Mesothelial cell of epicardium (in vitro differentiated cells): Measurements from ENCODE around the gene FXYD3. TPM values are rescaled to one million over a fixed set of nuclear protein-coding genes. Genes with fewer than 3 reads are reported as not detected.

Source experiments
- DNase-seq, 2 experiments: peaks; one replicate each; pipeline ENCODE4 v3.0.0; 2021; ENCODE audit warnings: low spot score in 2 of 2; ENCODE audit not compliant: unreplicated experiment in 2 of 2
- H3K27ac Mint-ChIP-seq: 2 replicates; pipeline ENCODE4 v1.8.0; 2021; ENCODE audit warnings: mixed read lengths
- H3K27me3 Mint-ChIP-seq: 2 replicates; pipeline ENCODE4 v1.8.0; 2021; ENCODE audit warnings: low read depth, mixed read lengths
- H3K36me3 Mint-ChIP-seq: 2 replicates; pipeline ENCODE4 v1.8.0; 2021; ENCODE audit warnings: mixed read lengths
- H3K4me1 Mint-ChIP-seq: 2 replicates; pipeline ENCODE4 v1.8.0; 2021; ENCODE audit warnings: mixed read lengths
- H3K4me3 Mint-ChIP-seq: 2 replicates; pipeline ENCODE4 v1.8.0; 2021; ENCODE audit warnings: mild to moderate bottlenecking, moderate library complexity, mixed read lengths
- H3K9me3 Mint-ChIP-seq: 2 replicates; pipeline ENCODE4 v1.8.0; 2021; ENCODE audit warnings: mixed read lengths
- total RNA-seq: library from RNA; stranded (reverse); gene quantifications from 3 replicates; pipeline ENCODE4 v1.2.1, GENCODE V29; 2021
- TF ChIP-seq, protein P1 (sequence below): fragments of 200-600 bp; sonication (generic); IDR thresholded peaks from one replicate; pipeline ENCODE4 v1.5.0; 2021; ENCODE audit warnings: antibody characterized with exemption; ENCODE audit not compliant: unreplicated experiment

The FXYD3 gene
- total RNA-seq, 1 donor from 2014 or later = 5.5 TPM

DNA sequence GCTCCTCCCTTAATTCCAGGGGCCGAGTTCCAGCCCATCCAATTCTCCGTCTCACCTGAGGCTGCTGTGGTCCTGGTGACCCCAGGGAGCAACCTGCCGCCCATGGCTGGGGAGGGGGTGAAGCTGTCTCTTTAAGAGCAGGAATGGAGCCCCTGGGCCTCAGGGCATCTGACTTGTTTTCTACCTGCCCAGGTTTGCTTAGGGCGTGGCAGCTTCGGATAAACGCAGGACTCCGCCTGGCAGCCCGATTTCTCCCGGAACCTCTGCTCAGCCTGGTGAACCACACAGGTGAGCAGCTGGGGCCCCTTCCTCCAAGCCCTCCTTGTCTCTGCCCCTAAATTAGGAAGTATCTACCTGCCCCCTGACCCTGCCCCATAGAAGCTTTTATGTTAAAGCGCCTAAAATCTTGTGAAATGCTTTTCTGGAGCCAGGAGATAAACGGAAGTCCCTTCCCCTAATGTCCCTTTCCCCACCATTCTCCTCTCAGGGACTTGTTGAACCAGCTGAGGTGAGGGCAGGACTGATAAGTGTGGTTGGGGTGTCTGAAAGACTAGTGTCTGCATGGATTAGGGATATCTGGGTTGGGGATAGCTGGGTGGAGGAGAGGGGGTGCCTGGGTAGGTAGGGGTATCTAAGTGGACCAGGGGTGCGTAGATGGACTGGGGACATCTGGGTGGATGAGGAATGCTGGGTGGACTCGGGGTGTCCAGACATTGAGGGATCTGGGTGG, 614 bp downstream of the FXYD3 start:
- TF ChIP-seq, protein P1, sequence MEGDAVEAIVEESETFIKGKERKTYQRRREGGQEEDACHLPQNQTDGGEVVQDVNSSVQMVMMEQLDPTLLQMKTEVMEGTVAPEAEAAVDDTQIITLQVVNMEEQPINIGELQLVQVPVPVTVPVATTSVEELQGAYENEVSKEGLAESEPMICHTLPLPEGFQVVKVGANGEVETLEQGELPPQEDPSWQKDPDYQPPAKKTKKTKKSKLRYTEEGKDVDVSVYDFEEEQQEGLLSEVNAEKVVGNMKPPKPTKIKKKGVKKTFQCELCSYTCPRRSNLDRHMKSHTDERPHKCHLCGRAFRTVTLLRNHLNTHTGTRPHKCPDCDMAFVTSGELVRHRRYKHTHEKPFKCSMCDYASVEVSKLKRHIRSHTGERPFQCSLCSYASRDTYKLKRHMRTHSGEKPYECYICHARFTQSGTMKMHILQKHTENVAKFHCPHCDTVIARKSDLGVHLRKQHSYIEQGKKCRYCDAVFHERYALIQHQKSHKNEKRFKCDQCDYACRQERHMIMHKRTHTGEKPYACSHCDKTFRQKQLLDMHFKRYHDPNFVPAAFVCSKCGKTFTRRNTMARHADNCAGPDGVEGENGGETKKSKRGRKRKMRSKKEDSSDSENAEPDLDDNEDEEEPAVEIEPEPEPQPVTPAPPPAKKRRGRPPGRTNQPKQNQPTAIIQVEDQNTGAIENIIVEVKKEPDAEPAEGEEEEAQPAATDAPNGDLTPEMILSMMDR = no peak
- DNase-seq = no peak
- H3K27me3 Mint-ChIP-seq = peaks cover 4% of the 10 kb centered on the region
- H3K36me3 Mint-ChIP-seq = no peaks in the 10 kb centered on the region
- H3K27ac Mint-ChIP-seq = no peak overlapping the region
- peak overlapping the region; percentile 46 for H3K4me3 Mint-ChIP-seq
- H3K9me3 Mint-ChIP-seq = no peaks in the 10 kb centered on the region
- peaks cover 24% of the 10 kb centered on the region for H3K4me1 Mint-ChIP-seq

DNA sequence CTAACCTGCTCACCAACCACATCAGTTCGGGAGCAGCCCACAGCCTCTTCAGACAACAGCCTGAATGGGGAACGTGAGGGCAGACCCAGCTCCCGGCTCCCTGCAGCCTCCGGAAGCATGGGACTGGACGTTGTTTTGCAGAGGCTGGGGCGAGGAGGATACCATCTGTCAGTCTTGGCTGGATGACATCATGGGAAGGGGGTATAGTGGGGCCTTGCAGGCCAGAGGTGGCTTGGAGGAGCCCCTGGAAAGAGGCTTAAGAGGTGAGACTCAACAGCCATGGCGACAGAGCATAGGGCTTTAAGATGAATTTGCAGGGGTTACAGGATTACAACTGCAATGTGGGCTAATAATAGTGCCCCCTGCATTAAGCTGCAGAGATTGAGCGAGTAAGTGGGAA, 1.5 kb downstream of the FXYD3 start:
- peaks cover 4% of the 10 kb centered on the region for H3K27me3 Mint-ChIP-seq
- peaks cover 24% of the 10 kb centered on the region for H3K4me1 Mint-ChIP-seq
- no peak for DNase-seq
- TF ChIP-seq, protein P1 = no peak
- no peak overlapping the region for H3K27ac Mint-ChIP-seq
- H3K36me3 Mint-ChIP-seq = no peaks in the 10 kb centered on the region
- no peaks in the 10 kb centered on the region for H3K9me3 Mint-ChIP-seq
- H3K4me3 Mint-ChIP-seq = no peak overlapping the region

DNA sequence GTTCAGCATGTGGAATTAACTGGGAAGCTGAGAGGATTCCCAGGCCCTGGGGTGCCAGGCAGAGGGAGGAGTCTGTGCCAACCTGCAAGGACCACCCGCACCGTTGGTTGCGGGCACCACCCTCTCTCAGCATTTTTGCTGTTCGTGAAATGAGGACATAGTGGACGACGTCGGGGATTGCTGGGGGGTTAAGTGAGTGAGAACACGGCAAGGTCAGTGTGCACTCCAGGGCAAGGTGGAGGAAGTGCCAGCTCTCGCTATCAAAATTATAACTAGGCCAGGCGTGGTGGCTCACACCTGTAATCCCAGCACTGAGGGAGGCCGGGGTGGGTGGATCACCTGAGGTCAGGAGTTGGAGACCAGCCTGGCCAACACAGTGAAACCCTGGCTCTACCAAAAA, 2.2 kb downstream of the FXYD3 start:
- Mint-ChIP-seq H3K36me3 (no peaks in the 10 kb centered on the region), H3K4me1 (peaks cover 24% of the 10 kb centered on the region), H3K4me3 (no peak overlapping the region), H3K9me3 (no peaks in the 10 kb centered on the region), H3K27ac (no peak overlapping the region), H3K27me3 (peaks cover 4% of the 10 kb centered on the region)
- TF ChIP-seq, protein P1 = no peak
- no peak for DNase-seq

DNA sequence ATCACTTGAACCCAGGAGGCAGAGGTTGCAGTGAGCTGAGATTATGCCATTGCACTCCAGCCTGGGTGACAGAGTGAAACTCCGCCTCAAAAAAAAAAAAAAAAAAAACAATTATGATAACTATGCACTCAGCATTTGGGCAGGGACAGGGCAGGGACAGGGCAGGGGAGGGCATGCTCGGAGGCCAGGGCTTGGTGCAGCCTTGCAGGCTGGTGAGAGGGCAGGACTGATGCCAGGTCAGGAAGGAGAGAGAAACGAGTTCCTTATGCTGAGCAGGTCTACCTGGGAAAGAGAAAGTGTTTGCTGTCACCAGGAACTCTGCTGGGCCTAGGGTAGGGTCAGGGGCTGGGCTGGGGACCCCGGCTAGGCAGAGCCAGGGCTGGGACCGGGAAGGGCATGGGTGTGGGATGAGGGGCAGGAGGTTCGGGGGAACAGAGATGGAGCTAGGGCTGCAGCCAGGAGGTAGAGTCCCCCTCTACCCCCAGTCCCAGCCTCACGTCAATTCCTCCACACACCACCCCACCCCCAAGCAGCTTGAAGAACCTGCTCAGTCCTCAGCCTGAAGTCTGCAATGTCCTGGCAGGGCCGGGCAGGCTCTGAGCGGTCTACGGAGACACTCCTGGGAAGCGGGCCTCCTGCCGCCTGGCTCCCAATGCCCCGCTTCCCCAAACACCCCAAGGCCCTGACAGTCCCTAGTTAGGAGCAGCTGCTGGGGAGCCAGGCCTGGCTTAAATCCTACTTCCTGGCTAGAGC, 2.8 kb downstream of the FXYD3 start:
- TF ChIP-seq, protein P1 = no peak
- no peak for DNase-seq
- H3K36me3 Mint-ChIP-seq = no peaks in the 10 kb centered on the region
- H3K4me1 Mint-ChIP-seq = peaks cover 24% of the 10 kb centered on the region
- no peaks in the 10 kb centered on the region for H3K9me3 Mint-ChIP-seq
- no peak overlapping the region for H3K27ac Mint-ChIP-seq
- peaks cover 4% of the 10 kb centered on the region for H3K27me3 Mint-ChIP-seq
- no peak overlapping the region for H3K4me3 Mint-ChIP-seq

DNA sequence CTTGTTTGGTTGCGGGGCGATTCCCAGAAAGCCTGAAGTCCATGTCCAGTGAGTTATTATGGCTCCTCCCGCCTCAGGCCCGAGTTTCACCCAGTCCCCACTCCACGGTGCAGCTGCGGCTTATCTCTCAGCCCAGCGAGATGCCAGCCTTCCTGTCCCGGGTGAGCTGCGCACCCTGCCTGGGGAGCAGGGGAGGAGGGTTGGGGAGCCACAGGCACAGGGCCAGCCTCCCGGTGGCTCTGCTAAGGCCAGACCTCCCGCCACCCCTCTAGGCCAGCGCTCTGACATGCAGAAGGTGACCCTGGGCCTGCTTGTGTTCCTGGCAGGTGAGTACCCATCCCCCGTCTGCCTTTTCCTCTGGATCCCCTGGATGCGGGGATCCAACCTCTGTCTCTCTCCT, 3.5 kb downstream of the FXYD3 start:
- Mint-ChIP-seq H3K9me3 (no peaks in the 10 kb centered on the region), H3K27ac (no peak overlapping the region), H3K36me3 (no peaks in the 10 kb centered on the region), H3K4me3 (no peak overlapping the region), H3K27me3 (peaks cover 4% of the 10 kb centered on the region), H3K4me1 (peaks cover 23% of the 10 kb centered on the region)
- TF ChIP-seq, protein P1 = no peak
- DNase-seq = no peak
